Fibroblast of lung (primary cell): Measurements from ENCODE around the gene MAMDC4. TPM values are rescaled to one million over a fixed set of nuclear protein-coding genes. Genes with fewer than 3 reads are reported as not detected.

ENCODE experiments used
- polyA plus RNA-seq, 2 donors: library from polyadenylated mRNA; depleted of rRNA in 1 of 2; stranded (reverse) in 1 of 2; unstranded in 1 of 2; fragments of >200 nt; gene quantifications; 2 replicates each; pipeline ENCODE4 v1.2.1, GENCODE V29; 2011 to 2012; ENCODE audit warnings: missing spikeins in 1 of 2
- total RNA-seq: library from RNA; depleted of rRNA; stranded (reverse); fragments of >200 nt; gene quantifications from 2 replicates; pipeline ENCODE4 v1.2.1, GENCODE V29; 2014

MAMDC4 gene
- total and polyA plus RNA-seq, 2 donors (not counting 1 experiment from before 2014, with no cell fraction given): 0.37 to 4.6 TPM

Other genes starting within 250 kb of the MAMDC4 start
- gene EGFL7, start 189.4 kb upstream of the MAMDC4 start, total RNA-seq: 6.2 and 7.9 TPM in 2 replicates
- gene EGFL7, start 189.4 kb upstream of the MAMDC4 start, polyA plus RNA-seq: 2.5 and 4.2 TPM in 2 replicates
- 31.8 and 43.3 TPM in 2 replicates for gene AGPAT2, start 164.9 kb upstream of the MAMDC4 start, total RNA-seq
- 24.9 and 25.1 TPM in 2 replicates for gene AGPAT2, start 164.9 kb upstream of the MAMDC4 start, polyA plus RNA-seq
- 0.33 and 0.77 TPM in 2 replicates for gene DIPK1B, start 139.8 kb upstream of the MAMDC4 start, total RNA-seq
- 0.16 and 0.34 TPM in 2 replicates for gene DIPK1B, start 139.8 kb upstream of the MAMDC4 start, polyA plus RNA-seq
- gene LCN10, start 109.4 kb upstream of the MAMDC4 start, total RNA-seq: not detected in 2 replicates
- gene LCN10, start 109.4 kb upstream of the MAMDC4 start, polyA plus RNA-seq: not detected in 2 replicates
- gene LCN6, start 103.8 kb upstream of the MAMDC4 start, total RNA-seq: not detected in 2 replicates
- gene LCN6, start 103.8 kb upstream of the MAMDC4 start, polyA plus RNA-seq: not detected in 2 replicates
- not detected in 2 replicates for gene LCN8, start 94.1 kb upstream of the MAMDC4 start, total RNA-seq
- gene LCN8, start 94.1 kb upstream of the MAMDC4 start, polyA plus RNA-seq: not detected in 2 replicates
- not detected in 2 replicates for gene LCN15, start 87.8 kb upstream of the MAMDC4 start, total RNA-seq
- gene LCN15, start 87.8 kb upstream of the MAMDC4 start, polyA plus RNA-seq: not detected in 2 replicates
- gene TMEM141, start 61.0 kb upstream of the MAMDC4 start, total RNA-seq: 40.1 and 56.5 TPM in 2 replicates
- gene TMEM141, start 61.0 kb upstream of the MAMDC4 start, polyA plus RNA-seq: 43.3 and 53.4 TPM in 2 replicates
- 0.99 and 1.0 TPM in 2 replicates for gene CCDC183, start 56.0 kb upstream of the MAMDC4 start, total RNA-seq
- 0.05 and 0.35 TPM in 2 replicates for gene CCDC183, start 56.0 kb upstream of the MAMDC4 start, polyA plus RNA-seq
- 55.0 and 59.6 TPM in 2 replicates for gene RABL6, start 44.4 kb upstream of the MAMDC4 start, total RNA-seq
- gene RABL6, start 44.4 kb upstream of the MAMDC4 start, polyA plus RNA-seq: 36.8 and 56.7 TPM in 2 replicates
- gene AJM1, start 9.9 kb upstream of the MAMDC4 start, total RNA-seq: 1.7 and 1.8 TPM in 2 replicates
- gene AJM1, start 9.9 kb upstream of the MAMDC4 start, polyA plus RNA-seq: 0.15 and 0.19 TPM in 2 replicates
- 175 and 190 TPM in 2 replicates for gene PHPT1, start 2.9 kb upstream of the MAMDC4 start, total RNA-seq
- gene PHPT1, start 2.9 kb upstream of the MAMDC4 start, polyA plus RNA-seq: 99.6 and 108 TPM in 2 replicates
- gene EDF1, start 14.0 kb downstream of the MAMDC4 start, total RNA-seq: 279 and 317 TPM in 2 replicates
- 309 and 387 TPM in 2 replicates for gene EDF1, start 14.0 kb downstream of the MAMDC4 start, polyA plus RNA-seq
- 8.0 and 8.4 TPM in 2 replicates for gene TRAF2, start 34.2 kb downstream of the MAMDC4 start, total RNA-seq
- gene TRAF2, start 34.2 kb downstream of the MAMDC4 start, polyA plus RNA-seq: 3.7 and 4.3 TPM in 2 replicates
- 136 and 166 TPM in 2 replicates for gene FBXW5, start 92.4 kb downstream of the MAMDC4 start, total RNA-seq
- gene FBXW5, start 92.4 kb downstream of the MAMDC4 start, polyA plus RNA-seq: 31.3 and 39.9 TPM in 2 replicates
- 1.2 TPM in 1 of 2 replicates, not detected in the other for gene C8G, start 92.9 kb downstream of the MAMDC4 start, total RNA-seq
- 0.40 TPM in 1 of 2 replicates, not detected in the other for gene C8G, start 92.9 kb downstream of the MAMDC4 start, polyA plus RNA-seq
- 0.17 TPM in 1 of 2 replicates, not detected in the other for gene LCN12, start 99.9 kb downstream of the MAMDC4 start, total RNA-seq
- 0.02 TPM in 1 of 2 replicates, not detected in the other for gene LCN12, start 99.9 kb downstream of the MAMDC4 start, polyA plus RNA-seq
- gene PTGDS, start 125.2 kb downstream of the MAMDC4 start, total RNA-seq: 89.9 and 90.3 TPM in 2 replicates
- gene PTGDS, start 125.2 kb downstream of the MAMDC4 start, polyA plus RNA-seq: 2.0 and 4.9 TPM in 2 replicates
- gene LCNL1, start 130.6 kb downstream of the MAMDC4 start, total RNA-seq: 3.3 and 6.3 TPM in 2 replicates
- gene LCNL1, start 130.6 kb downstream of the MAMDC4 start, polyA plus RNA-seq: 0.75 and 1.4 TPM in 2 replicates
- gene PAXX, start 140.1 kb downstream of the MAMDC4 start, total RNA-seq: 13.7 and 14.9 TPM in 2 replicates
- gene PAXX, start 140.1 kb downstream of the MAMDC4 start, polyA plus RNA-seq: 6.1 and 9.9 TPM in 2 replicates
- gene CLIC3, start 144.2 kb downstream of the MAMDC4 start, total RNA-seq: 1.3 and 3.5 TPM in 2 replicates
- gene CLIC3, start 144.2 kb downstream of the MAMDC4 start, polyA plus RNA-seq: 0.98 and 1.5 TPM in 2 replicates
- gene ABCA2, start 175.9 kb downstream of the MAMDC4 start, total RNA-seq: 13.9 and 21.8 TPM in 2 replicates
- 8.5 and 13.4 TPM in 2 replicates for gene ABCA2, start 175.9 kb downstream of the MAMDC4 start, polyA plus RNA-seq
- gene FUT7, start 179.7 kb downstream of the MAMDC4 start, total RNA-seq: not detected in 2 replicates
- gene FUT7, start 179.7 kb downstream of the MAMDC4 start, polyA plus RNA-seq: not detected in 2 replicates
- 10.5 and 15.7 TPM in 2 replicates for gene NPDC1, start 193.8 kb downstream of the MAMDC4 start, total RNA-seq
- 9.0 and 12.1 TPM in 2 replicates for gene NPDC1, start 193.8 kb downstream of the MAMDC4 start, polyA plus RNA-seq
- under 0.01 TPM in 2 replicates for gene ENTPD2, start 201.7 kb downstream of the MAMDC4 start, total RNA-seq
- gene ENTPD2, start 201.7 kb downstream of the MAMDC4 start, polyA plus RNA-seq: not detected in 2 replicates
- gene SAPCD2, start 218.2 kb downstream of the MAMDC4 start, total RNA-seq: 0.26 and 2.8 TPM in 2 replicates
- gene SAPCD2, start 218.2 kb downstream of the MAMDC4 start, polyA plus RNA-seq: 0.85 and 2.7 TPM in 2 replicates
- gene UAP1L1, start 225.2 kb downstream of the MAMDC4 start, total RNA-seq: 15.7 and 21.1 TPM in 2 replicates
- 16.4 and 17.9 TPM in 2 replicates for gene UAP1L1, start 225.2 kb downstream of the MAMDC4 start, polyA plus RNA-seq
- gene MAN1B1, start 234.6 kb downstream of the MAMDC4 start, total RNA-seq: 63.2 and 96.6 TPM in 2 replicates
- gene MAN1B1, start 234.6 kb downstream of the MAMDC4 start, polyA plus RNA-seq: 43.0 and 45.5 TPM in 2 replicates